HepG2 (cell line): Measurements from ENCODE around the gene DUSP15.

ENCODE experiments used
- EHMT2 ChIP-seq: fragments of 200-600 bp; sonication (generic); IDR thresholded peaks from 2 replicates; pipeline ENCODE4 v1.7.0; 2017; ENCODE audit warnings: antibody characterized with exemption, low read depth, low read length, borderline replicate concordance
- EP300 ChIP-seq, 3 experiments: sonication (generic) in 1 of 3; formaldehyde crosslinking in 1 of 3; IDR thresholded peaks; 2 replicates each; pipeline versions ENCODE4 v1.5.1 to v1.6.1; 2011 to 2020; ENCODE audit warnings: low read depth in 2 of 3, low read length in 2 of 3, borderline replicate concordance in 1 of 3, improper control_type of control experiment in 1 of 3, mild to moderate bottlenecking in 1 of 3, missing genetic modification reagents in 1 of 3, moderate library complexity in 1 of 3
- EZH2 ChIP-seq: conservative IDR thresholded peaks from 2 replicates; pipeline ENCODE4 v1.6.1; 2012; ENCODE audit warnings: mild to moderate bottlenecking, low read depth, low read length, moderate library complexity
- KDM4B ChIP-seq: sonication (generic); formaldehyde crosslinking; IDR thresholded peaks from 2 replicates; pipeline ENCODE4 v1.4.0; 2020; ENCODE audit warnings: missing genetic modification reagents
- NFE2 ChIP-seq: sonication (generic); formaldehyde crosslinking; IDR thresholded peaks from 2 replicates; pipeline ENCODE4 v1.4.0; 2020; ENCODE audit warnings: missing genetic modification reagents
- RBFOX2 ChIP-seq: fragments of 200-400 bp; formaldehyde crosslinking; IDR thresholded peaks from 2 replicates; pipeline ENCODE4 v1.6.1; 2017; ENCODE audit warnings: low read depth, mild to moderate bottlenecking, low read length
- ZNF557 ChIP-seq: sonication (generic); formaldehyde crosslinking; IDR thresholded peaks from 2 replicates; pipeline ENCODE4 v1.4.0; 2020; ENCODE audit warnings: missing genetic modification reagents
- TF ChIP-seq, protein P1 (sequence below): sonication (generic); formaldehyde crosslinking; IDR thresholded peaks from 2 replicates; pipeline ENCODE4 v1.8.1; 2023; ENCODE audit warnings: mild to moderate bottlenecking, moderate library complexity, missing genetic modification reagents
- TF ChIP-seq, protein P2 (sequence below): sonication (generic); formaldehyde crosslinking; IDR thresholded peaks from 2 replicates; pipeline ENCODE4 v1.5.0; 2020; ENCODE audit warnings: mild to moderate bottlenecking, missing genetic modification reagents, moderate library complexity
- TF ChIP-seq, protein P3 (sequence below): sonication (generic); formaldehyde crosslinking; IDR thresholded peaks from 2 replicates; pipeline ENCODE4 v1.8.1; 2022; ENCODE audit warnings: mild to moderate bottlenecking, missing genetic modification reagents
- TF ChIP-seq, protein P4 (sequence below): sonication (generic); formaldehyde crosslinking; IDR thresholded peaks from 2 replicates; pipeline ENCODE4 v1.4.0; 2020; ENCODE audit warnings: missing genetic modification reagents, mild to moderate bottlenecking, borderline replicate concordance

DNA sequence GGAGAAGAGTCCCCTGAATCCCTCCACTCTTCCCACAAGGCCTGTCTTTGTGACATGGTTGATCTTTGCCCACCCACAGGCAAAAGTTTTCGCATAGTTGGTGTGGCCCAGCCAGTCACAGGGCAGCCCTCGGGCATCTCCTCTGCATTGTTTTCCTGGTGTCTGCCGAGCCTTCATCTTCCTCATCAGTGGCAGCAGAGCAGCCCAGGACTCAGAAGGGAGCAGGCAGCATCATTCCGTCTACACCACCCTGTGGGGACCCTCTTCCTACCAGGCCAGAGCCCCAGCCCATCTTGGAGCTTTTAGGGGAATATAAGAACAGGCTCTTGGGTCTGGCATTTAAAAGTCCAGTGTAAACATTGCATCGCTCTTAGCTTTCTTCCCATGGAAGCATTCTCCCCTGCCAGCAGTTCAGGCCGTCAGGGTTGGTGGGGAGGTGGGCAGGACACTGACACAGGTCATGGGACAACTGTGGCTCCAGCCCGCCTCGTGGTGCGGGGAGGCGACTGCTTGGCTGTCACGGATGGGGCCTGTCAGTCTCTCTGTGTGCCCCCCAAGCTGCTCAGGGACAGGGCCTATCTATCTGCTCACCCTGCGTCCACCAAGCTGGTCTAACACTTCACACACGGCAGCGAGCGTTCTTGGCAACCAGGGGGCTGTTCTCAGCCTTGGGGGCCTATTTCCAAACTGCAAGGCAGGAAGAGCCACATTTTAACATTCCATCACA is 43.3 kb upstream of the DUSP15 start:
- no peak for TF ChIP-seq EZH2
- TF ChIP-seq EHMT2, result no peak
- TF ChIP-seq, protein P1, sequence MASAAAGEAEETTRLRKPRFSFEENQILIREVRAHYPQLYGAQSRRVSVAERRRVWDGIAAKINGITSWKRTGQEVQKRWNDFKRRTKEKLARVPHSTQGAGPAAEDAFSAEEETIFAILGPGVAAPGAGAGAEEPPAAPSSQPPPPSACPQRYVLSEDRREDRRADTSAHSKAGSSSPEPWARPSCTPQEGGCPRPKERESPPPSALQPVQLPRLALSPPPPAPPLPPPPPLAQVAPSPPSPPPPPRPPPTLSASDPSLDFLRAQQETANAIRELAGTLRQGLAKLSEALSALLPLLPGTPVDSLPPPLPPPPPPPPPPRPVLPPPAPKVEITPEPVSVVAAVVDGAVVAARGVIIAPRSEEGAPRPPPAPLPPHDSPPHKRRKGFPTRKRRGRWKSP (CRISPR knock-in tag), result no peak
- no peak for TF ChIP-seq RBFOX2
- no peak for TF ChIP-seq NFE2
- no peak for TF ChIP-seq KDM4B
- TF ChIP-seq, protein P2, sequence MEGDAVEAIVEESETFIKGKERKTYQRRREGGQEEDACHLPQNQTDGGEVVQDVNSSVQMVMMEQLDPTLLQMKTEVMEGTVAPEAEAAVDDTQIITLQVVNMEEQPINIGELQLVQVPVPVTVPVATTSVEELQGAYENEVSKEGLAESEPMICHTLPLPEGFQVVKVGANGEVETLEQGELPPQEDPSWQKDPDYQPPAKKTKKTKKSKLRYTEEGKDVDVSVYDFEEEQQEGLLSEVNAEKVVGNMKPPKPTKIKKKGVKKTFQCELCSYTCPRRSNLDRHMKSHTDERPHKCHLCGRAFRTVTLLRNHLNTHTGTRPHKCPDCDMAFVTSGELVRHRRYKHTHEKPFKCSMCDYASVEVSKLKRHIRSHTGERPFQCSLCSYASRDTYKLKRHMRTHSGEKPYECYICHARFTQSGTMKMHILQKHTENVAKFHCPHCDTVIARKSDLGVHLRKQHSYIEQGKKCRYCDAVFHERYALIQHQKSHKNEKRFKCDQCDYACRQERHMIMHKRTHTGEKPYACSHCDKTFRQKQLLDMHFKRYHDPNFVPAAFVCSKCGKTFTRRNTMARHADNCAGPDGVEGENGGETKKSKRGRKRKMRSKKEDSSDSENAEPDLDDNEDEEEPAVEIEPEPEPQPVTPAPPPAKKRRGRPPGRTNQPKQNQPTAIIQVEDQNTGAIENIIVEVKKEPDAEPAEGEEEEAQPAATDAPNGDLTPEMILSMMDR (CRISPR knock-in tag), result no peak
- no peak for TF ChIP-seq ZNF557 (CRISPR knock-in tag)
- TF ChIP-seq, protein P3, sequence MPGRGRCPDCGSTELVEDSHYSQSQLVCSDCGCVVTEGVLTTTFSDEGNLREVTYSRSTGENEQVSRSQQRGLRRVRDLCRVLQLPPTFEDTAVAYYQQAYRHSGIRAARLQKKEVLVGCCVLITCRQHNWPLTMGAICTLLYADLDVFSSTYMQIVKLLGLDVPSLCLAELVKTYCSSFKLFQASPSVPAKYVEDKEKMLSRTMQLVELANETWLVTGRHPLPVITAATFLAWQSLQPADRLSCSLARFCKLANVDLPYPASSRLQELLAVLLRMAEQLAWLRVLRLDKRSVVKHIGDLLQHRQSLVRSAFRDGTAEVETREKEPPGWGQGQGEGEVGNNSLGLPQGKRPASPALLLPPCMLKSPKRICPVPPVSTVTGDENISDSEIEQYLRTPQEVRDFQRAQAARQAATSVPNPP (CRISPR knock-in tag), result no peak
- TF ChIP-seq, protein P4, sequence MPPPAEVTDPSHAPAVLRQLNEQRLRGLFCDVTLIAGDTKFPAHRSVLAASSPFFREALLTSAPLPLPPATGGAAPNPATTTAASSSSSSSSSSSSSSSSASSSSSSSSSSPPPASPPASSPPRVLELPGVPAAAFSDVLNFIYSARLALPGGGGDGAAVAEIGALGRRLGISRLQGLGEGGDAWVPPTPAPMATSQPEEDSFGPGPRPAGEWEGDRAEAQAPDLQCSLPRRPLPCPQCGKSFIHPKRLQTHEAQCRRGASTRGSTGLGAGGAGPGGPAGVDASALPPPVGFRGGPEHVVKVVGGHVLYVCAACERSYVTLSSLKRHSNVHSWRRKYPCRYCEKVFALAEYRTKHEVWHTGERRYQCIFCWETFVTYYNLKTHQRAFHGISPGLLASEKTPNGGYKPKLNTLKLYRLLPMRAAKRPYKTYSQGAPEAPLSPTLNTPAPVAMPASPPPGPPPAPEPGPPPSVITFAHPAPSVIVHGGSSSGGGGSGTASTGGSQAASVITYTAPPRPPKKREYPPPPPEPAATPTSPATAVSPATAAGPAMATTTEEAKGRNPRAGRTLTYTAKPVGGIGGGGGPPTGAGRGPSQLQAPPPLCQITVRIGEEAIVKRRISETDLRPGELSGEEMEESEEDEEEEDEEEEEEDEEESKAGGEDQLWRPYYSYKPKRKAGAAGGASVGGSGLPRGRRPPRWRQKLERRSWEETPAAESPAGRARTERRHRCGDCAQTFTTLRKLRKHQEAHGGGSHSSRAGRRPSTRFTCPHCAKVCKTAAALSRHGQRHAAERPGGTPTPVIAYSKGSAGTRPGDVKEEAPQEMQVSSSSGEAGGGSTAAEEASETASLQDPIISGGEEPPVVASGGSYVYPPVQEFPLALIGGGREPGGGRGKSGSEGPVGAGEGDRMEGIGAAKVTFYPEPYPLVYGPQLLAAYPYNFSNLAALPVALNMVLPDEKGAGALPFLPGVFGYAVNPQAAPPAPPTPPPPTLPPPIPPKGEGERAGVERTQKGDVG (CRISPR knock-in tag), result no peak
- no peak for TF ChIP-seq EP300 (IDR thresholded peaks at IDR 0.05; ENCODE audit: low read depth in 2 of 2, low read length in 2 of 2)
- no peak for TF ChIP-seq EP300 (CRISPR knock-in tag; IDR thresholded peaks at IDR 0.05; ENCODE audit: borderline replicate concordance)
